H1 (cell line): ENCODE results near the gene PHYH. TPM values are rescaled to one million over a fixed set of nuclear protein-coding genes. Genes with fewer than 3 reads are reported as not detected.

Experiments
- CTCF ChIA-PET: fragments of 300-600 bp; sonication (Branson Sonifier 250); formaldehyde crosslinking; loops from one replicate; lab custom pipeline; 2021; ENCODE audit not compliant: partially characterized antibody; lab: Charles Lee
- POLR2A ChIA-PET: fragments of 300-600 bp; sonication (Branson Sonifier 250); formaldehyde crosslinking; loops from one replicate; lab custom pipeline; 2021; ENCODE audit warnings: inconsistent platforms; ENCODE audit not compliant: partially characterized antibody; lab: Charles Lee
- DNase-seq, 2 experiments: peaks; one replicate each; pipeline versions ENCODE4 v3.0.0 to v3.0.0-alpha.2; 2010 to 2022; ENCODE audit warnings: low spot score in 2 of 2, low read depth in 1 of 2, mixed read lengths in 1 of 2
- FAIRE-seq: peaks from 2 replicates; lab custom pipeline; 2011; peaks lifted over from hg19 to GRCh38; lab: Jason Lieb, UNC
- H2AFZ ChIP-seq: 2 replicates; pipeline ENCODE4 v1.8.1; 2012; ENCODE audit warnings: low read length, inconsistent platforms
- H2AK5ac ChIP-seq: 2 replicates; pipeline ENCODE4 v1.6.1; 2013; ENCODE audit warnings: low read depth, low read length
- H2BK120ac ChIP-seq: replicated peaks from 2 replicates; pipeline ENCODE3; 2013; ENCODE audit warnings: low read depth, low read length, inconsistent platforms
- H2BK12ac ChIP-seq: 2 replicates; pipeline ENCODE4 v1.6.1; 2013; ENCODE audit warnings: low read depth, low read length
- H2BK15ac ChIP-seq: 2 replicates; pipeline ENCODE4 v1.6.1; 2013; ENCODE audit warnings: low read length
- H2BK20ac ChIP-seq: 2 replicates; pipeline ENCODE4 v1.6.1; 2013; ENCODE audit warnings: low read length
- H2BK5ac ChIP-seq: 2 replicates; pipeline ENCODE4 v1.6.1; 2013; ENCODE audit warnings: low read depth, low read length
- H3K14ac ChIP-seq: 2 replicates; pipeline ENCODE4 v1.6.1; 2013; ENCODE audit warnings: inconsistent platforms; ENCODE audit not compliant: insufficient read length
- H3K18ac ChIP-seq: 2 replicates; pipeline ENCODE4 v1.6.1; 2013; ENCODE audit warnings: low read length; ENCODE audit errors: extremely low read depth
- H3K23ac ChIP-seq: 2 replicates; pipeline ENCODE4 v1.6.1; 2013; ENCODE audit warnings: inconsistent platforms; ENCODE audit not compliant: insufficient read length
- H3K23me2 ChIP-seq: 2 replicates; pipeline ENCODE4 v1.6.1; 2013; ENCODE audit warnings: low read depth, low read length
- H3K27ac ChIP-seq: 2 replicates; pipeline ENCODE4 v1.6.1; 2011; ENCODE audit warnings: low read depth, low read length, inconsistent platforms
- H3K27me3 ChIP-seq, 4 experiments: replicated peaks in 1 of 4; 1 replicate in 1 of 4; 2 replicates in 3 of 4; pipeline versions ENCODE4 v1.6.1 to v1.8.1; 2011 to 2013; ENCODE audit warnings: low read length in 3 of 4, mild to moderate bottlenecking in 3 of 4, inconsistent platforms in 2 of 4, mixed read lengths in 2 of 4, moderate library complexity in 1 of 4; ENCODE audit not compliant: control insufficient read depth in 3 of 4, insufficient read depth in 3 of 4; ENCODE audit errors: extremely low read depth in 1 of 4
- H3K36me3 ChIP-seq, 4 experiments: 2 replicates each; pipeline versions ENCODE4 v1.6.1 to v1.8.1; 2011 to 2013; ENCODE audit warnings: mild to moderate bottlenecking in 4 of 4, low read length in 3 of 4, moderate library complexity in 2 of 4, control low read depth in 1 of 4, inconsistent platforms in 1 of 4; ENCODE audit not compliant: insufficient read depth in 4 of 4, control insufficient read depth in 2 of 4
- H3K4ac ChIP-seq: replicated peaks from 2 replicates; pipeline ENCODE3; 2013; ENCODE audit warnings: low read length, low read depth, mixed read lengths, inconsistent platforms; ENCODE audit not compliant: insufficient read length
- H3K4me1 ChIP-seq, 4 experiments: replicated peaks in 1 of 4; 1 replicate in 1 of 4; 2 replicates in 3 of 4; pipeline versions ENCODE4 v1.6.1 to v1.8.1; 2011 to 2013; ENCODE audit warnings: low read length in 3 of 4, inconsistent platforms in 2 of 4, mixed read lengths in 1 of 4; ENCODE audit not compliant: insufficient read depth in 4 of 4, control insufficient read depth in 3 of 4
- H3K4me2 ChIP-seq, 2 experiments: 2 replicates each; pipeline versions ENCODE4 v1.6.1 to v1.8.1; 2011 to 2013; ENCODE audit warnings: low read depth in 2 of 2, low read length in 2 of 2, control low read depth in 1 of 2, inconsistent platforms in 1 of 2, mild to moderate bottlenecking in 1 of 2; ENCODE audit not compliant: insufficient read depth in 1 of 2
- H3K4me3 ChIP-seq, 4 experiments: fragments of 200-600, 300-600 bp in 1 of 4; sonication (generic), shearing (Covaris generic), sonication (Bioruptor Twin) in 1 of 4; 2 replicates each; pipeline versions ENCODE4 v1.5.1 to v1.8.1; 2011 to 2016; ENCODE audit warnings: low read length in 4 of 4, low read depth in 3 of 4, control low read depth in 2 of 4, inconsistent platforms in 2 of 4, mild to moderate bottlenecking in 2 of 4, mixed read lengths in 1 of 4, moderate library complexity in 1 of 4; ENCODE audit not compliant: insufficient read depth in 2 of 4; ENCODE audit errors: extremely low read depth in 1 of 4
- H3K56ac ChIP-seq: replicated peaks from 2 replicates; pipeline ENCODE3; 2013; ENCODE audit warnings: low read depth, mild to moderate bottlenecking, mixed read lengths, low read length, inconsistent platforms; ENCODE audit not compliant: insufficient read length
- H3K79me1 ChIP-seq: 2 replicates; pipeline ENCODE4 v1.6.1; 2013; ENCODE audit warnings: low read depth, low read length, control low read depth
- H3K79me2 ChIP-seq, 2 experiments: 2 replicates each; pipeline versions ENCODE4 v1.6.1 to v1.8.1; 2012 to 2013; ENCODE audit warnings: low read length in 2 of 2, mild to moderate bottlenecking in 2 of 2, inconsistent platforms in 1 of 2; ENCODE audit not compliant: insufficient read depth in 2 of 2, control insufficient read depth in 1 of 2
- H3K9ac ChIP-seq, 4 experiments: replicated peaks in 1 of 4; 1 replicate in 1 of 4; 2 replicates in 3 of 4; pipeline versions ENCODE4 v1.6.1 to v1.8.1; 2011 to 2013; ENCODE audit warnings: low read depth in 3 of 4, low read length in 3 of 4, control low read depth in 2 of 4, mild to moderate bottlenecking in 2 of 4, moderate library complexity in 2 of 4, inconsistent platforms in 1 of 4; ENCODE audit errors: extremely low read depth in 1 of 4
- H3K9me3 ChIP-seq, 2 experiments: 2 replicates each; pipeline versions ENCODE4 v1.6.1 to v1.8.1; 2012 to 2013; ENCODE audit warnings: mild to moderate bottlenecking in 2 of 2, moderate library complexity in 2 of 2, control low read depth in 1 of 2, inconsistent platforms in 1 of 2, low read depth in 1 of 2, low read length in 1 of 2, mixed read lengths in 1 of 2; ENCODE audit not compliant: insufficient read depth in 2 of 2
- H4K20me1 ChIP-seq, 2 experiments: replicated peaks in 1 of 2; 2 replicates each; pipeline versions ENCODE3 to v1.8.1; 2011 to 2013; ENCODE audit warnings: inconsistent platforms in 2 of 2, low read length in 2 of 2, mild to moderate bottlenecking in 1 of 2; ENCODE audit not compliant: insufficient read depth in 2 of 2, control insufficient read depth in 1 of 2
- H4K5ac ChIP-seq: 2 replicates; pipeline ENCODE4 v1.6.1; 2013; ENCODE audit warnings: low read length, low read depth, mixed read lengths, inconsistent platforms; ENCODE audit not compliant: insufficient read length
- H4K8ac ChIP-seq: 2 replicates; pipeline ENCODE4 v1.8.0; 2013; ENCODE audit warnings: mild to moderate bottlenecking, moderate library complexity, low read length, inconsistent platforms; ENCODE audit not compliant: insufficient read depth; ENCODE audit errors: extremely low read depth
- H4K91ac ChIP-seq: replicated peaks from 2 replicates; pipeline ENCODE3; 2013; ENCODE audit warnings: low read length, mixed read lengths, inconsistent platforms; ENCODE audit not compliant: insufficient read length
- BACH1 ChIP-seq: IDR thresholded peaks from 2 replicates; pipeline ENCODE4 v1.6.1; 2012; ENCODE audit warnings: low read length, improper control_type of control experiment
- BCL11A ChIP-seq, 2 experiments: IDR thresholded peaks; one replicate each; pipeline ENCODE4 v1.6.1; 2011; ENCODE audit warnings: low read depth in 2 of 2, low read length in 2 of 2, mild to moderate bottlenecking in 2 of 2
- BRCA1 ChIP-seq: IDR thresholded peaks from 2 replicates; pipeline ENCODE4 v1.6.1; 2012; ENCODE audit warnings: low read depth, low read length, improper control_type of control experiment
- E2F6 ChIP-seq: IDR thresholded peaks from 2 replicates; pipeline ENCODE4 v1.6.1; 2012; ENCODE audit warnings: inconsistent platforms
- GABPA ChIP-seq: IDR thresholded peaks from 2 replicates; pipeline ENCODE4 v1.6.1; 2011; ENCODE audit warnings: mild to moderate bottlenecking, low read length, moderate library complexity, borderline replicate concordance; ENCODE audit not compliant: insufficient read depth
- NRF1 ChIP-seq: IDR thresholded peaks from 2 replicates; pipeline ENCODE4 v1.6.1; 2011; ENCODE audit warnings: mild to moderate bottlenecking, low read depth, low read length, improper control_type of control experiment
- POLR2AphosphoS5 ChIP-seq: IDR thresholded peaks from 2 replicates; pipeline ENCODE4 v1.6.1; 2011; ENCODE audit warnings: low read depth, low read length
- POU5F1 ChIP-seq: IDR thresholded peaks from 2 replicates; pipeline ENCODE4 v1.6.1; 2011; ENCODE audit warnings: low read depth, mild to moderate bottlenecking, low read length, moderate library complexity
- SP2 ChIP-seq: IDR thresholded peaks from 2 replicates; pipeline ENCODE4 v1.6.1; 2012; ENCODE audit warnings: mild to moderate bottlenecking, low read length, inconsistent platforms
- SUZ12 ChIP-seq: fragments of 200-600 bp; sonication (generic); IDR thresholded peaks from 2 replicates; pipeline ENCODE4 v1.6.1; 2012; ENCODE audit warnings: mild to moderate bottlenecking, inconsistent platforms, low read length, moderate library complexity, mixed read lengths
- WGBS, 2 experiments: shearing (Covaris generic) in 1 of 2; methylation state at CpG; one replicate each; pipeline versions ENCODE4 v1.1.6 to v1.1.7; 2013 to 2015; ENCODE audit warnings: low lambda C conversion rate in 2 of 2, mixed read lengths in 2 of 2, inconsistent platforms in 1 of 2, low coverage in 1 of 2, missing lambda C conversion rate in 1 of 2; ENCODE audit not compliant: insufficient replicate concordance in 2 of 2, insufficient coverage in 1 of 2, insufficient read length in 1 of 2; ENCODE audit errors: extremely low coverage in 1 of 2, missing lambda C conversion rate in 1 of 2; 5-methylcytosine and 5-hydroxymethylcytosine counted together
- polyA plus RNA-seq, 7 experiments: library from polyadenylated mRNA; depleted of rRNA in 3 of 7; stranded (reverse) in 5 of 7; unstranded in 2 of 7; fragments of >200 nt in 5 of 7; fragments of 200-250 nt in 2 of 7; gene quantifications; 1 replicate in 5 of 7; 2 replicates in 1 of 7; 4 replicates in 1 of 7; pipeline versions ENCODE4 v1.2.1 to v1.2.3, GENCODE V29; 2011 to 2013; ENCODE audit warnings: missing spikeins in 2 of 7, mixed read lengths in 2 of 7
- total RNA-seq: library from RNA; stranded (reverse); fragmentation: NEBNext Ultra II Directional; extraction: Animal tissue kit (Norgen Biotek cat#: 25700); gene quantifications from 2 replicates; pipeline ENCODE4 v1.2.1, GENCODE V29; 2021
- TF ChIP-seq, protein P1 (sequence below), 3 experiments: IDR thresholded peaks; 1 replicate in 2 of 3; 2 replicates in 1 of 3; pipeline versions ENCODE4 v1.5.1 to v1.6.1; 2011; ENCODE audit warnings: low read length in 3 of 3, mild to moderate bottlenecking in 3 of 3, inconsistent platforms in 2 of 3, low read depth in 1 of 3, moderate library complexity in 1 of 3; ENCODE audit not compliant: insufficient read depth in 1 of 3; ENCODE audit errors: control extremely low read depth in 1 of 3

PHYH gene
- total and polyA plus RNA-seq, 2 of the 8 experiments (the other 6 are each of a cell fraction or from before 2014, with no cell fraction given): 22.0 to 22.7 TPM

- no peak overlapping the region for H2BK15ac ChIP-seq
- H3K79me1 ChIP-seq: no peaks in the 10 kb centered on the region
- H3K56ac ChIP-seq: no peak overlapping the region
- no peak overlapping the region for H3K23ac ChIP-seq
- no peaks in the 10 kb centered on the region for H3K4me1 ChIP-seq
- no peak overlapping the region for H4K5ac ChIP-seq
- H3K9me3 ChIP-seq: no peaks in the 10 kb centered on the region
- ChIA-PET POLR2A (interaction anchor here (0.7 to 4.8 kb wide), 7 partner anchors 8 to 1769 kb away, joined by 3 to 34 read pairs (median 7); no protein-coding TSS in a partner anchor), CTCF (interaction anchor here (0.8 to 1.1 kb wide), 2 partner anchors 19 to 115 kb away, joined by 3 to 7 read pairs; no protein-coding TSS in a partner anchor)
- H2BK5ac ChIP-seq: no peak overlapping the region
- H4K8ac ChIP-seq: no peak overlapping the region
- DNase-seq (no peak), FAIRE-seq (no peak)
- H3K23me2 ChIP-seq: peaks cover 2% of the 10 kb centered on the region; the same call in 1 of the 2 replicates
- H3K18ac ChIP-seq: no peak overlapping the region
- no peak overlapping the region for H3K4me2 ChIP-seq
- no peak overlapping the region for H2BK12ac ChIP-seq
- no peak overlapping the region for H3K4ac ChIP-seq
- no peak overlapping the region for H4K91ac ChIP-seq
- WGBS, 2 experiments: 94% methylated on average over 13 of the region's 13 CpGs; no CpG with 5 or more reads in 1 of the 2 experiments
- no peak overlapping the region for H3K14ac ChIP-seq
- no peak overlapping the region for H3K27ac ChIP-seq
- no peak overlapping the region for H2BK120ac ChIP-seq
- peaks cover 0 to 1% of the 10 kb centered on the region in 2 experiments for H4K20me1 ChIP-seq
- no peak overlapping the region for H3K9ac ChIP-seq
- H2AK5ac ChIP-seq: no peak overlapping the region
- H3K36me3 ChIP-seq: peaks cover 35 to 74% (median 56%) of the 10 kb centered on the region in 4 experiments
- no peak overlapping the region for H3K4me3 ChIP-seq
- H3K27me3 ChIP-seq: no peaks in the 10 kb centered on the region
- no peaks in the 10 kb centered on the region; a peak in 1 of 4 replicates for H3K79me2 ChIP-seq
- no peak overlapping the region for H2AFZ ChIP-seq
- H2BK20ac ChIP-seq: no peak overlapping the region
- TF ChIP-seq POLR2AphosphoS5 (no peak), E2F6 (no peak), GABPA (no peak), POU5F1 (no peak), BCL11A (IDR thresholded peaks at IDR 0.05; ENCODE audit: low read depth in 2 of 2, low read length in 2 of 2) (no peak), SUZ12 (no peak), BACH1 (no peak), SP2 (no peak), NRF1 (no peak), BRCA1 (no peak)
- TF ChIP-seq, protein P1, sequence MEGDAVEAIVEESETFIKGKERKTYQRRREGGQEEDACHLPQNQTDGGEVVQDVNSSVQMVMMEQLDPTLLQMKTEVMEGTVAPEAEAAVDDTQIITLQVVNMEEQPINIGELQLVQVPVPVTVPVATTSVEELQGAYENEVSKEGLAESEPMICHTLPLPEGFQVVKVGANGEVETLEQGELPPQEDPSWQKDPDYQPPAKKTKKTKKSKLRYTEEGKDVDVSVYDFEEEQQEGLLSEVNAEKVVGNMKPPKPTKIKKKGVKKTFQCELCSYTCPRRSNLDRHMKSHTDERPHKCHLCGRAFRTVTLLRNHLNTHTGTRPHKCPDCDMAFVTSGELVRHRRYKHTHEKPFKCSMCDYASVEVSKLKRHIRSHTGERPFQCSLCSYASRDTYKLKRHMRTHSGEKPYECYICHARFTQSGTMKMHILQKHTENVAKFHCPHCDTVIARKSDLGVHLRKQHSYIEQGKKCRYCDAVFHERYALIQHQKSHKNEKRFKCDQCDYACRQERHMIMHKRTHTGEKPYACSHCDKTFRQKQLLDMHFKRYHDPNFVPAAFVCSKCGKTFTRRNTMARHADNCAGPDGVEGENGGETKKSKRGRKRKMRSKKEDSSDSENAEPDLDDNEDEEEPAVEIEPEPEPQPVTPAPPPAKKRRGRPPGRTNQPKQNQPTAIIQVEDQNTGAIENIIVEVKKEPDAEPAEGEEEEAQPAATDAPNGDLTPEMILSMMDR (IDR thresholded peaks at IDR 0.05; ENCODE audit: control extremely low read depth in 1 of 3, insufficient read depth in 1 of 3, low read depth in 1 of 3, low read length in 3 of 3): no peak
Measured at GRCh38 chr10:13321576-13321975, 21.7 kb upstream of the PHYH start.
